ENCODE measurements around the gene PHEX.

The PHEX gene

GRCh38 chrX:22237479-22237878, 205.4 kb downstream of the PHEX start:
- no peak for TF ChIP-seq CTCF (IDR thresholded peaks at IDR 0.05; ENCODE audit: control insufficient read depth, extremely low read depth, insufficient read depth)
- no peak for DNase-seq (ENCODE audit: low read depth)
- H3K4me3 ChIP-seq (ENCODE audit: low read depth, low read length), result no peak overlapping the region

GRCh38 chrX:22246620-22247019, 214.5 kb downstream of the PHEX start:
- no peak for DNase-seq (ENCODE audit: low read depth)
- TF ChIP-seq CTCF (IDR thresholded peaks at IDR 0.05; ENCODE audit: control insufficient read depth, extremely low read depth, insufficient read depth), result no peak
- H3K4me3 ChIP-seq (ENCODE audit: low read depth, low read length), result no peak overlapping the region

GRCh38 chrX:22247169-22247568, 215.0 kb downstream of the PHEX start:
- DNase-seq (ENCODE audit: low read depth), result no peak
- no peak for TF ChIP-seq CTCF (IDR thresholded peaks at IDR 0.05; ENCODE audit: control insufficient read depth, extremely low read depth, insufficient read depth)

GRCh38 chrX:22248401-22248800, 216.3 kb downstream of the PHEX start:
- TF ChIP-seq CTCF (IDR thresholded peaks at IDR 0.05; ENCODE audit: control insufficient read depth, extremely low read depth, insufficient read depth), result no peak
- H3K4me3 ChIP-seq (ENCODE audit: low read depth, low read length), result no peak overlapping the region
- no peak for DNase-seq (ENCODE audit: low read depth)

More at GRCh38 chrX:22247169-22247568, 215.0 kb downstream of the PHEX start:
- no peak overlapping the region for H3K4me3 ChIP-seq (ENCODE audit: low read depth, low read length)

- no peak overlapping the region for H3K4me3 ChIP-seq (ENCODE audit: low read depth, low read length)
- no peak for TF ChIP-seq CTCF (IDR thresholded peaks at IDR 0.05; ENCODE audit: control insufficient read depth, extremely low read depth, insufficient read depth)
- no peak for DNase-seq (ENCODE audit: low read depth)
Observed at GRCh38 chrX:22249371-22249770, 217.2 kb downstream of the PHEX start.

GRCh38 chrX:22268706-22269105, 236.6 kb downstream of the PHEX start:
- DNase-seq (ENCODE audit: low read depth), result no peak
- H3K4me3 ChIP-seq (ENCODE audit: low read depth, low read length), result no peak overlapping the region
- no peak for TF ChIP-seq CTCF (IDR thresholded peaks at IDR 0.05; ENCODE audit: control insufficient read depth, extremely low read depth, insufficient read depth)

- no peak for TF ChIP-seq CTCF (IDR thresholded peaks at IDR 0.05; ENCODE audit: control insufficient read depth, extremely low read depth, insufficient read depth)
- DNase-seq (ENCODE audit: low read depth), result no peak
- H3K4me3 ChIP-seq (ENCODE audit: low read depth, low read length), result no peak within 1 kb of the TSS
Observed at GRCh38 chrX:22272613-22273012, 240.5 kb downstream of the PHEX start, which contains the start of gene CBLL2. Gene CBLL2 (plus strand): TSS chrX:22272913. CDS start chrX:22272992, 79 bp downstream.

Data from LNCaP clone FGC (cell line).